ENCODE results near the gene LHX2.

- TF ChIP-seq YY1 (IDR thresholded peaks at IDR 0.05; ENCODE audit: insufficient read depth, insufficient read length) (no peak), ZNF274 (IDR thresholded peaks at IDR 0.05; ENCODE audit: low read depth, low read length) (no peak), SUZ12 (IDR thresholded peaks at IDR 0.05; ENCODE audit: extremely low read depth, insufficient read depth, insufficient read length) (no peak)
Measured at GRCh38 chr9:123990427-123990826, 21.1 kb upstream of the LHX2 start.
